Activated CD8-positive, alpha-beta memory T cell treated with anti-CD3 and anti-CD28 coated beads, Interleukin-2, amount 50 U/mL, for 1 hour (primary cell): ENCODE results near the gene TERT.
"Not testable (repeated sequence)": the region's sequence is repeated elsewhere in the genome, so short reads cannot be mapped to it uniquely, and the experiment has no call there.

Experiments
- DNase-seq: peaks from one replicate; pipeline ENCODE4 v3.0.0-alpha.2; 2020; ENCODE audit errors: extremely low read depth

The TERT gene

GRCh38 chr5:1294835-1295649 lies at the start of gene TERT:
TSS of gene TERT (minus strand) at chr5:1295068. CDS start at chr5:1294989, 79 bp downstream.
- DNase-seq = no peak

- no peak for DNase-seq
Measured at GRCh38 chr5:1343931-1344901, 49.3 kb upstream of the TERT start.

- no peak for DNase-seq
Measured at GRCh38 chr5:1343315-1343751, 48.5 kb upstream of the TERT start.

GRCh38 chr5:1342711-1343110 lies 47.8 kb upstream of the TERT start:
- DNase-seq = not testable (repeated sequence)

GRCh38 chr5:1342268-1342667 lies 47.4 kb upstream of the TERT start:
- DNase-seq = no peak

GRCh38 chr5:1341863-1342262 lies 47.0 kb upstream of the TERT start:
- no peak for DNase-seq

GRCh38 chr5:1339818-1340210 lies 44.9 kb upstream of the TERT start:
- DNase-seq = not testable (repeated sequence)

- DNase-seq = not testable (repeated sequence)
Measured at GRCh38 chr5:1339139-1339817, 44.4 kb upstream of the TERT start.

- no peak for DNase-seq
Measured at GRCh38 chr5:1338506-1339070, 43.7 kb upstream of the TERT start.

- DNase-seq = no peak
Measured at GRCh38 chr5:1338196-1338490, 43.3 kb upstream of the TERT start.

GRCh38 chr5:1337489-1338195 lies 42.8 kb upstream of the TERT start:
- DNase-seq = no peak

- no peak for DNase-seq
Measured at GRCh38 chr5:1336749-1337488, 42.1 kb upstream of the TERT start.

- no peak for DNase-seq
Measured at GRCh38 chr5:1336106-1336561, 41.3 kb upstream of the TERT start.

GRCh38 chr5:1335540-1336095 lies 40.8 kb upstream of the TERT start:
- DNase-seq = no peak

GRCh38 chr5:1334831-1335539 lies 40.1 kb upstream of the TERT start:
- DNase-seq = no peak

GRCh38 chr5:1333986-1334385 lies 39.1 kb upstream of the TERT start:
- DNase-seq = no peak

- not testable (repeated sequence) for DNase-seq
Measured at GRCh38 chr5:1333286-1333685, 38.4 kb upstream of the TERT start.

- no peak for DNase-seq
Measured at GRCh38 chr5:1332461-1333001, 37.7 kb upstream of the TERT start.

- no peak for DNase-seq
Measured at GRCh38 chr5:1331861-1332405, 37.1 kb upstream of the TERT start.
